ENCODE data around the gene SIAH1. TPM values are rescaled to one million over a fixed set of nuclear protein-coding genes. Genes with fewer than 3 reads are reported as not detected.
"Not testable (repeated sequence)": the region's sequence is repeated elsewhere in the genome, so short reads cannot be mapped to it uniquely, and the experiment has no call there.

Gene SIAH1
- polyA plus RNA-seq, 1 donor from 2014 or later, result 24.3 TPM

- Mint-ChIP-seq H3K4me3 (no peak overlapping the region), H3K4me1 (peaks cover 13 to 20% (median 18%) of the 10 kb centered on the region in 3 donors), H3K36me3 (peaks cover 26% of the 10 kb centered on the region)
Observed at GRCh38 chr16:48317026-48317425, 68.2 kb downstream of the SIAH1 start.

GRCh38 chr16:48313905-48314304 is 71.3 kb downstream of the SIAH1 start:
- peaks cover 47% of the 10 kb centered on the region for H3K36me3 Mint-ChIP-seq
- H3K27ac Mint-ChIP-seq, result peak overlapping the region in 1 of 3 donors; percentile 39
- H3K4me1 Mint-ChIP-seq, result peaks cover 12 to 18% (median 17%) of the 10 kb centered on the region in 3 donors
- H3K9me3 Mint-ChIP-seq, result peaks cover 12 to 31% (median 20%) of the 10 kb centered on the region in 3 donors
- H3K4me3 Mint-ChIP-seq, H3K27me3 Mint-ChIP-seq: not testable (repeated sequence)

More at GRCh38 chr16:48317026-48317425, 68.2 kb downstream of the SIAH1 start:
- Mint-ChIP-seq H3K27ac (no peak overlapping the region), H3K27me3 (no peaks in the 10 kb centered on the region), H3K9me3 (peaks cover 8 to 12% (median 8%) of the 10 kb centered on the region in 3 donors)

GRCh38 chr16:48310908-48311641 is 74.1 kb downstream of the SIAH1 start:
- peaks cover 0 to 2% (median 1%) of the 10 kb centered on the region in 3 donors for H3K4me1 Mint-ChIP-seq
- H3K4me3 Mint-ChIP-seq, result peak overlapping the region in 2 of 4 donors; percentile 5 to 39
- H3K9me3 Mint-ChIP-seq, result peaks cover 14 to 48% (median 24%) of the 10 kb centered on the region in 3 donors
- H3K36me3 Mint-ChIP-seq, result peaks cover 61% of the 10 kb centered on the region
- no peak overlapping the region for H3K27ac Mint-ChIP-seq
- no peaks in the 10 kb centered on the region for H3K27me3 Mint-ChIP-seq

Other genes starting within 250 kb of the SIAH1 start
- gene ABCC12, start 229.4 kb downstream of the SIAH1 start, polyA plus RNA-seq, result not detected
- 31.8 TPM for gene LONP2, start 141.1 kb downstream of the SIAH1 start, polyA plus RNA-seq
- gene ABCC11, start 137.9 kb downstream of the SIAH1 start, polyA plus RNA-seq, result not detected
- 16.4 TPM for gene N4BP1, start 224.8 kb upstream of the SIAH1 start, polyA plus RNA-seq

Data from IgD-negative memory B cell (primary cell).